HepG2 (cell line): Measurements from ENCODE around the gene RBM12. TPM values are rescaled to one million over a fixed set of nuclear protein-coding genes. Genes with fewer than 3 reads are reported as not detected.

Experiments used
- ADNP ChIP-seq: sonication (generic); formaldehyde crosslinking; IDR thresholded peaks from 2 replicates; pipeline ENCODE4 v1.4.0; 2020; ENCODE audit warnings: missing genetic modification reagents
- CREBL2 ChIP-seq: sonication (generic); formaldehyde crosslinking; IDR thresholded peaks from 2 replicates; pipeline ENCODE4 v1.8.1; 2023; ENCODE audit warnings: missing genetic modification reagents, mild to moderate bottlenecking, borderline replicate concordance
- ELF1 ChIP-seq: sonication (generic); formaldehyde crosslinking; IDR thresholded peaks from 2 replicates; pipeline ENCODE4 v1.4.0; 2020; ENCODE audit warnings: missing genetic modification reagents
- EZH2 ChIP-seq: conservative IDR thresholded peaks from 2 replicates; pipeline ENCODE4 v1.6.1; 2012; ENCODE audit warnings: mild to moderate bottlenecking, low read depth, low read length, moderate library complexity
- KDM2A ChIP-seq: sonication (generic); formaldehyde crosslinking; IDR thresholded peaks from 2 replicates; pipeline ENCODE4 v1.4.0; 2020; ENCODE audit warnings: low read depth, missing genetic modification reagents, borderline replicate concordance
- MIER2 ChIP-seq: IDR thresholded peaks from 2 replicates; pipeline ENCODE4 v1.6.1; 2016; ENCODE audit warnings: missing biosample characterization, missing genetic modification reagents
- NR2F2 ChIP-seq: IDR thresholded peaks from 2 replicates; pipeline ENCODE4 v1.6.1; 2012; ENCODE audit warnings: low read depth, inconsistent platforms, borderline replicate concordance
- PBX2 ChIP-seq: IDR thresholded peaks from 2 replicates; pipeline ENCODE4 v1.6.1; 2016; ENCODE audit warnings: control low read depth
- REPIN1 ChIP-seq: sonication (generic); formaldehyde crosslinking; IDR thresholded peaks from 2 replicates; pipeline ENCODE4 v1.8.0; 2022; ENCODE audit warnings: missing genetic modification reagents, low read depth, mild to moderate bottlenecking, borderline replicate concordance
- SETDB1 ChIP-seq: sonication (generic); formaldehyde crosslinking; IDR thresholded peaks from 2 replicates; pipeline ENCODE4 v1.5.1; 2020; ENCODE audit warnings: missing genetic modification reagents, mild to moderate bottlenecking, borderline replicate concordance
- TSC22D2 ChIP-seq: sonication (generic); formaldehyde crosslinking; IDR thresholded peaks from 2 replicates; pipeline ENCODE4 v1.5.1; 2020; ENCODE audit warnings: missing genetic modification reagents, mild to moderate bottlenecking, borderline replicate concordance
- YEATS2 ChIP-seq: sonication (generic); formaldehyde crosslinking; IDR thresholded peaks from 2 replicates; pipeline ENCODE4 v1.4.0; 2020; ENCODE audit warnings: missing genetic modification reagents, borderline replicate concordance
- YEATS4 ChIP-seq: sonication (generic); formaldehyde crosslinking; IDR thresholded peaks from 2 replicates; pipeline ENCODE4 v1.4.0; 2020; ENCODE audit warnings: missing genetic modification reagents, borderline replicate concordance
- ZBTB3 ChIP-seq: sonication (generic); formaldehyde crosslinking; IDR thresholded peaks from 2 replicates; pipeline ENCODE4 v1.4.0; 2020; ENCODE audit warnings: low read depth, mild to moderate bottlenecking, moderate library complexity, missing genetic modification reagents, borderline replicate concordance
- ZNF251 ChIP-seq: sonication (generic); formaldehyde crosslinking; IDR thresholded peaks from 2 replicates; pipeline ENCODE4 v1.9.0; 2021; ENCODE audit warnings: mild to moderate bottlenecking, missing genetic modification reagents
- ZNF354B ChIP-seq: sonication (generic); formaldehyde crosslinking; IDR thresholded peaks from 2 replicates; pipeline ENCODE4 v1.8.0; 2022; ENCODE audit warnings: mild to moderate bottlenecking, missing genetic modification reagents
- ZNF567 ChIP-seq: sonication (generic); formaldehyde crosslinking; IDR thresholded peaks from 2 replicates; pipeline ENCODE4 v1.8.1; 2023; ENCODE audit warnings: mild to moderate bottlenecking, missing genetic modification reagents, borderline replicate concordance
- ZNF710 ChIP-seq: sonication (generic); formaldehyde crosslinking; IDR thresholded peaks from 2 replicates; pipeline ENCODE4 v1.5.0; 2020; ENCODE audit warnings: mild to moderate bottlenecking, missing genetic modification reagents, borderline replicate concordance
- ZSCAN29 ChIP-seq: sonication (generic); formaldehyde crosslinking; conservative IDR thresholded peaks from 2 replicates; pipeline ENCODE4 v1.4.0; 2020; ENCODE audit warnings: mild to moderate bottlenecking, missing genetic modification reagents
- polyA plus RNA-seq, 8 experiments: library from polyadenylated mRNA; depleted of rRNA in 3 of 8; stranded (reverse) in 7 of 8; unstranded in 1 of 8; fragments of >200 nt; fragmentation: Illumina TruSeq in 4 of 8; extraction: Trizol in 4 of 8; gene quantifications; 2 replicates each; pipeline versions ENCODE4 v1.2.1 to v1.2.3, GENCODE V29; 2011 to 2016; ENCODE audit warnings: low read depth in 4 of 8, missing spikeins in 1 of 8, mixed read lengths in 1 of 8; ENCODE audit not compliant: insufficient read depth in 1 of 8
- total RNA-seq, 5 experiments: library from RNA; depleted of rRNA; stranded (reverse); fragments of >200 nt; fragmentation: Illumina TruSeq; extraction: Trizol; gene quantifications; 2 replicates each; pipeline ENCODE4 v1.2.3, GENCODE V29; 2016; ENCODE audit warnings: low read depth in 1 of 5
- TF ChIP-seq, protein P1 (sequence below): sonication (generic); formaldehyde crosslinking; IDR thresholded peaks from 2 replicates; pipeline ENCODE4 v1.5.0; 2020; ENCODE audit warnings: missing genetic modification reagents, mild to moderate bottlenecking, borderline replicate concordance
- TF ChIP-seq, protein P2 (sequence below): IDR thresholded peaks from 2 replicates; pipeline ENCODE4 v1.6.1; 2012; ENCODE audit warnings: low read length, improper control_type of control experiment

Gene RBM12
- total and polyA plus RNA-seq, 2 of the 13 experiments (the other 11 are each of a cell fraction or from before 2014, with no cell fraction given), result 97.9 to 104 TPM

GRCh38 chr20:35698298-35699126 is 33.8 kb upstream of the RBM12 start (continued):
- TF ChIP-seq TSC22D2 (no peak), CREBL2 (CRISPR knock-in tag) (no peak; the same call in 1 of the 2 replicates), EZH2 (no peak), KDM2A (no peak), SETDB1 (CRISPR knock-in tag) (no peak), YEATS4 (no peak), ZNF567 (no peak), ZBTB3 (CRISPR knock-in tag) (no peak; the same call in 1 of the 2 replicates), ZNF710 (CRISPR knock-in tag) (no peak), PBX2 (CRISPR knock-in tag) (no peak; the same call in 1 of the 2 replicates), ZNF354B (CRISPR knock-in tag) (0 out of 2 replicates have a peak, but pooled peaks have one; percentile 85), ZNF251 (CRISPR knock-in tag) (peak; percentile 93; the same call in 1 of the 2 replicates), ELF1 (CRISPR knock-in tag) (no peak), MIER2 (CRISPR knock-in tag) (no peak), YEATS2 (CRISPR knock-in tag) (no peak), ADNP (CRISPR knock-in tag) (no peak), NR2F2 (no peak), REPIN1 (CRISPR knock-in tag) (no peak), ZSCAN29 (CRISPR knock-in tag) (0 out of 2 replicates have a peak, but pooled peaks have one; percentile 20)
- TF ChIP-seq, protein P1, sequence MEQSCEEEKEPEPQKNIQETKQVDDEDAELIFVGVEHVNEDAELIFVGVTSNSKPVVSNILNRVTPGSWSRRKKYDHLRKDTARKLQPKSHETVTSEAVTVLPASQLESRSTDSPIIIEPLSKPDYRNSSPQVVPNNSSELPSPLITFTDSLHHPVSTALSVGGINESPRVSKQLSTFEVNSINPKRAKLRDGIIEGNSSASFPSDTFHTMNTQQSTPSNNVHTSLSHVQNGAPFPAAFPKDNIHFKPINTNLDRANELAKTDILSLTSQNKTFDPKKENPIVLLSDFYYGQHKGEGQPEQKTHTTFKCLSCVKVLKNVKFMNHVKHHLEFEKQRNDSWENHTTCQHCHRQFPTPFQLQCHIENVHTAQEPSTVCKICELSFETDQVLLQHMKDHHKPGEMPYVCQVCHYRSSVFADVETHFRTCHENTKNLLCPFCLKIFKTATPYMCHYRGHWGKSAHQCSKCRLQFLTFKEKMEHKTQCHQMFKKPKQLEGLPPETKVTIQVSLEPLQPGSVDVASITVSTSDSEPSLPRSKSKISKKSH, result no peak
- TF ChIP-seq, protein P2, sequence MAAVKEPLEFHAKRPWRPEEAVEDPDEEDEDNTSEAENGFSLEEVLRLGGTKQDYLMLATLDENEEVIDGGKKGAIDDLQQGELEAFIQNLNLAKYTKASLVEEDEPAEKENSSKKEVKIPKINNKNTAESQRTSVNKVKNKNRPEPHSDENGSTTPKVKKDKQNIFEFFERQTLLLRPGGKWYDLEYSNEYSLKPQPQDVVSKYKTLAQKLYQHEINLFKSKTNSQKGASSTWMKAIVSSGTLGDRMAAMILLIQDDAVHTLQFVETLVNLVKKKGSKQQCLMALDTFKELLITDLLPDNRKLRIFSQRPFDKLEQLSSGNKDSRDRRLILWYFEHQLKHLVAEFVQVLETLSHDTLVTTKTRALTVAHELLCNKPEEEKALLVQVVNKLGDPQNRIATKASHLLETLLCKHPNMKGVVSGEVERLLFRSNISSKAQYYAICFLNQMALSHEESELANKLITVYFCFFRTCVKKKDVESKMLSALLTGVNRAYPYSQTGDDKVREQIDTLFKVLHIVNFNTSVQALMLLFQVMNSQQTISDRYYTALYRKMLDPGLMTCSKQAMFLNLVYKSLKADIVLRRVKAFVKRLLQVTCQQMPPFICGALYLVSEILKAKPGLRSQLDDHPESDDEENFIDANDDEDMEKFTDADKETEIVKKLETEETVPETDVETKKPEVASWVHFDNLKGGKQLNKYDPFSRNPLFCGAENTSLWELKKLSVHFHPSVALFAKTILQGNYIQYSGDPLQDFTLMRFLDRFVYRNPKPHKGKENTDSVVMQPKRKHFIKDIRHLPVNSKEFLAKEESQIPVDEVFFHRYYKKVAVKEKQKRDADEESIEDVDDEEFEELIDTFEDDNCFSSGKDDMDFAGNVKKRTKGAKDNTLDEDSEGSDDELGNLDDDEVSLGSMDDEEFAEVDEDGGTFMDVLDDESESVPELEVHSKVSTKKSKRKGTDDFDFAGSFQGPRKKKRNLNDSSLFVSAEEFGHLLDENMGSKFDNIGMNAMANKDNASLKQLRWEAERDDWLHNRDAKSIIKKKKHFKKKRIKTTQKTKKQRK, result no peak
